C1 segment of cervical spinal cord (tissue), 14 donors: ENCODE data around the gene PTPN3.
A peak's percentile ranks its signal among the peaks of the same experiment; 100 is the strongest.
"Not testable (repeated sequence)": the region's sequence is repeated elsewhere in the genome, so short reads cannot be mapped to it uniquely, and the experiment has no call there.

Experiments
- DNase-seq, 14 donors: peaks; one replicate each; lab custom pipeline; 2025; lab: John Stamatoyannopoulos, UW

PTPN3 gene

DNA sequence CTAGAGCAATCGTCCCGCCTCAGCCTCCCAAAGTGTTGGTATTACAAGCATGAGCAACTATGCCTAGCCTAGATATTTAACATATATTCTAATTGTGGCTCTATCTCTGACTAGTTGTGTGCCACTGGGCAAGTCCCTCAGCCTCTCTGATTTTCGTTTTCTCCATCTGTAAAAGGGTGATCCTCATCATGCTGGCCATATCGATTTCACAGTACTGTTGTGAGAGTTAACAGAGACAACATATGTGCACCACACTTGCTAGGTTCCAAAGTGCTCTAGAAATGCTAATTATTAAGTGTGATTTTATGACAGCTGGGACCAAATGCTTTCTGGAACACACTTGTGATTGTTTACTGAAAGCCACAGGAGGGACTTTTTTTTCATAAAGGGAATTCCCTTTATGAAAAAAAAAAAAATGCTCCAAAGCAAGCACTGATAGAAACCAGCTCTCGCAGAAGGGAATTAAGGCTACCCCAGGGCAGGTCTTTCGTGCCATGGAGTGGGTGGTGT is 98.8 kb downstream of the PTPN3 start:
- no peak for DNase-seq

DNA sequence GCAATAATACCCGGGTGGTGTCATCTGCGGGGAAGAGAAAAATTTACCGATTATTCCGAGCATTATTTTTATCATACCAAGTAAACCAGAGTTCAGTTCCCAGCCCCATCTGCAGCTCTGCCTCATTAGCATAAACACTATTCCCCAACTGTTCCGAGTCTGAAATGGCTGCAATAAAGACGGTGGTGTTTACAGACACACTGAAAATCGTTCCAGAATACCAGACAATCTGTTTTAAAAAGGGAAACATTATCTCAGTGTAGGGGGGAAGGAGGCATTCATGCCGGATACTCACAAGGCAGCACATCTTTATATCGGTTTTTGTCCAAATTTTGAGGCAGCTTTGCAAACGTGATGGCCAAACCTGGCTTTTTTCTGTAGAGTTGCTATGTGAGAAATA is 106.9 kb downstream of the PTPN3 start:
- DNase-seq: no peak

- no peak for DNase-seq
Measured at GRCh38 chr9:109387856-109388255, 110.3 kb downstream of the PTPN3 start.

GRCh38 chr9:109387206-109387605 is 110.9 kb downstream of the PTPN3 start:
- DNase-seq: no peak

GRCh38 chr9:109385499-109385898 is 112.6 kb downstream of the PTPN3 start:
- no peak for DNase-seq

DNA sequence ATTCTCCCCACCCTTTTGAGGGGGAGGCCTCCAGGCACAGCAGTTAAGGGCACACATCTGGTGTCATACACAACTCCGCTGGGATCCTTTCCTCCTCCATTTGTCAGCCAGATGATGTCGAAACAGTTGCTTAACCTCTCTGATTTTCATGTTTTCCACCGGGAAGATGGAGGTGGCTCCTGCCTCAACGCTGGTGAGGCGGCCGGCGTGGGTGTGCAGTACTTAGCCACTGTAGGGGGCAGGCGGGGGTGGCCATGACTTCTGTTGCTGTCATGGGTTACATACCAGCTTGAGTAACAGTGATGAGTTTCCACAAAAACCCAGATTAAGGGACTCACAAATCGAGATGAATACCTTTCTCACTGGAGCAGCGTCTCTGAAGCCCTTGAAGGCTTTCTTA is 114.2 kb downstream of the PTPN3 start:
- DNase-seq: no peak

DNA sequence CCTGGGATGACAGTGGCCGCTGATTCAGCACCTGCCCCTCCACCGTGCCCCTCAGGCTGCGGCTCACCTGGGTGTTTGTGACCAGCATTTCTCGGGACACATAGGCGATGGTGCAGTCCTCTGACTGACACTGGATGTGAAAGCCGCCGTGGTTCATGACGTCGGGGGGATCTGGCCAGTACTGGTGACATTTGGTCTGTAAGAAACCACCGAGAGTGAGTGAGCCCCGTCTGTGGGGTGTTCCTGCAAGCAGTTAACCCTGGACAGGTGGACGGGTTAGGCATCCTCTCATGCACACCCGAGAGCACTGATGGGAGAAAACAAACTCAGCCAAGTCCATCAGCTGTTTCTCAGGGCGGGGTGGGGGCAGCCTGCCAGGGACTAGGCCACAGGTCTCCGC is 114.8 kb downstream of the PTPN3 start:
- DNase-seq: no peak

GRCh38 chr9:109382585-109382984 is 115.5 kb downstream of the PTPN3 start:
- no peak for DNase-seq

- no peak for DNase-seq
Measured at GRCh38 chr9:109382182-109382581, 115.9 kb downstream of the PTPN3 start.

GRCh38 chr9:109381011-109381729 is 116.9 kb downstream of the PTPN3 start:
- no peak for DNase-seq

- DNase-seq: no peak
Measured at GRCh38 chr9:109379513-109379912, 118.6 kb downstream of the PTPN3 start.

GRCh38 chr9:109378316-109378715 is 119.8 kb downstream of the PTPN3 start:
- no peak for DNase-seq

DNA sequence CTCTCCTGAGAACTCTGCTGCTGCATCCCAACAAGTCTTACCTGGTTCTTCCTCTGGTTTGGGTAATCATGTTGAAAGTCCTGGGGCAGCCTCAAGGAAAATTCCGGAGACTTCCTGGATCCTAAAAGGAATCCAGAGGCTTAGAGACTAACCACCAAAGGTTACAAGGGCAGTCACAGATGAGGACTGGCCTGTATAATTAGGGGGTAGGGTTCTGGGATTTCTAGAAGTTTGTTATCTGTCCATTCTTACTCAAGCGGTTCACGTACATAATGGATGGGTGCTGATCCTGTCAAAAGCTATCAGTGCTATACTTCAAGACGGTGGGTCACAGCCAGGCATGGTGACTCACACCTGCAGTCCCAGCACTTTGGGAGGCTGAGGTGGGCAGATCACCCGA is 125.9 kb downstream of the PTPN3 start:
- no peak for DNase-seq

DNA sequence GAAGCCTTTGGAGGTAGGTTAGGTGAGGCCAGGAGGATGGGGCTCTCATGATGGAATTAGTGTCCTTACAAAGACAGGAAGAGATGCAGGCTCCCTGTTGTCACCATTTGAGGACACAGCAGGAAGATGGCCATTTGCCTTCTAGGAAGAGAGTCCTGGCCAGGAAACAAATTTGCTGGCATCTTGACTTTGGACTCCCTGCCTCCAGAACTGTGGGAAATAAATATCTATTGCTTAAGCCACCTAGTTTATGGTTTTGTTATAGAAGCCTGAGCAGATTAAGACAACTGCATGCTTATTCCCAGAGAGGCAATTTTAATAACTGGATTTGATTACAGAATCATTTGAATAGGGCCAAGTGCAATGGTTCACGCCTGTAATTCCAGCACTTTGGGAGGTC is 126.7 kb downstream of the PTPN3 start:
- no peak for DNase-seq

- DNase-seq: no peak
Measured at GRCh38 chr9:109369285-109369684, 128.8 kb downstream of the PTPN3 start.

- DNase-seq: no peak
Measured at GRCh38 chr9:109360771-109361170, 137.3 kb downstream of the PTPN3 start.

- not testable (repeated sequence) for DNase-seq
Measured at GRCh38 chr9:109358968-109359603, 139.0 kb downstream of the PTPN3 start.

DNA sequence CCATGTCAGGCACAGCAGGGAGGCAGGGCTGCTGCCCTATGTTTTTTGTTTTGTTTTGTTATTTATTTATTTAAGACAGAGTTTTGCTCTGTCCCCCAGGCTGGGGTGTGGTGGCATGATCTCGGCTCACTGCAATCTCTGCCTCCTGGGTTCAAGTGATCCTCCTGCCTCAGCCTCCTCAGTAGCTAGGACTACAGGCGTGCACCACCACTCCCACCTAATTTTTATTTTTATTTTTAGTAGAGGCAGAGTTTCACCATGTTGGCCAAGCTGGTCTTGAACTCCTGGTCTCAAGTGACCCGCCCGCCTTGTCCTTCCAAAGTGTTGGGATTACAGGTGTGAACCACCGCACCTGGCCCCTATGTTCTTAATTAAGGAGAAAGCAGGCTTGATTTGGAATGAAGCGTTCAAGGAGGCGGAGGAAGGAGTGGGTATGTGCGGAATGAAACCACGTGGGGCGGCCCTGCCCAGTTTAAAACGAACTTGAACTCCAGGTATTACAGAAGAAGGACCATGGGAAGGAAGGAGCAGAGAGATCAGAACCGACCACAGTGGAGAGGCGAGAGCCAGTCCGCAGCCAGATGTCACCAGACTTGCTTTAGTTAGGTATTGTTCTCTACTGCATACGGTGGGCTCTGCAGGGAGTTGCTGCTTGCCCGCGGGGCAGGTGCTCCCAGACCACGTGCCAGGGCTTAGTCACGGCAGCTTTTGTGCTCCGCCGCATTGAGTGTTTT is 142.4 kb downstream of the PTPN3 start:
- DNase-seq: no peak

- no peak for DNase-seq
Measured at GRCh38 chr9:109354190-109354589, 143.9 kb downstream of the PTPN3 start.

GRCh38 chr9:109351032-109351431 is 147.1 kb downstream of the PTPN3 start:
- no peak for DNase-seq

GRCh38 chr9:109349421-109349846 is 148.7 kb downstream of the PTPN3 start:
- DNase-seq: peak in 2 of 14 donors; percentile 35 to 53

DNA sequence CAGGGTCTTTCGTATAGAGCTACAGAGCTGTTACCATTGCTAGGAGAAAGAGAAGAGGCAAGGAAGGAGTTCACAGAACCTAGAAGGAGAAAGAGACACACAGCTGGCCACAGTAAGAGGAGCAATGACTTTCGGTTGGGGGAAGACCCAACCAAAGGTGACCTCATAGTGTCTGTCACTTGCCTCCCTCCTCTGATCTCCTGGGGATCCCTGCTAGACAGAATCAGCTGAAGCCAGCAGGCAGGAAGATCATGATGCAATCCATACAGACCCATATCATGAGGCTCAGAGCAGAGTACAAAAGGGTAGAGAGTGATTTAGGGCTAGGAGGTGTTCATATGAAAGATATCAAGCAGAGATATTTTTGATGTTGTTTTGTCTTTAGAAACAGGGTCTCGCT is 151.2 kb downstream of the PTPN3 start:
- DNase-seq: no peak

- DNase-seq: no peak
Measured at GRCh38 chr9:109344866-109345265, 153.2 kb downstream of the PTPN3 start.
